ENCODE results near the gene AK1. TPM values are rescaled to one million over a fixed set of nuclear protein-coding genes. Genes with fewer than 3 reads are reported as not detected.

The AK1 gene
- total RNA-seq, 1 donor, result 106 TPM

- Histone ChIP-seq H3K4me3 (ENCODE audit: insufficient read depth, low read length) (no peak overlapping the region), H3K79me2 (ENCODE audit: insufficient read depth, low read length) (peaks cover 26% of the 10 kb centered on the region), H2AFZ (ENCODE audit: low read length) (no peak overlapping the region), H3K4me2 (ENCODE audit: insufficient read depth, low read length) (no peak overlapping the region), H3K27ac (ENCODE audit: low read depth, low read length) (no peak overlapping the region), H3K4me1 (ENCODE audit: insufficient read depth, low read length) (no peaks in the 10 kb centered on the region), H3K9me3 (ENCODE audit: low read depth, low read length) (no peaks in the 10 kb centered on the region), H4K20me1 (ENCODE audit: insufficient read depth, low read length) (peaks cover 7% of the 10 kb centered on the region), H3K27me3 (ENCODE audit: insufficient read depth, low read length) (no peaks in the 10 kb centered on the region), H3K36me3 (ENCODE audit: insufficient read depth, low read length) (peaks cover 82% of the 10 kb centered on the region)
- DNase-seq (ENCODE audit: insufficient read length, low spot score, missing footprints), result peak; percentile 35
- TF ChIP-seq, protein P1, sequence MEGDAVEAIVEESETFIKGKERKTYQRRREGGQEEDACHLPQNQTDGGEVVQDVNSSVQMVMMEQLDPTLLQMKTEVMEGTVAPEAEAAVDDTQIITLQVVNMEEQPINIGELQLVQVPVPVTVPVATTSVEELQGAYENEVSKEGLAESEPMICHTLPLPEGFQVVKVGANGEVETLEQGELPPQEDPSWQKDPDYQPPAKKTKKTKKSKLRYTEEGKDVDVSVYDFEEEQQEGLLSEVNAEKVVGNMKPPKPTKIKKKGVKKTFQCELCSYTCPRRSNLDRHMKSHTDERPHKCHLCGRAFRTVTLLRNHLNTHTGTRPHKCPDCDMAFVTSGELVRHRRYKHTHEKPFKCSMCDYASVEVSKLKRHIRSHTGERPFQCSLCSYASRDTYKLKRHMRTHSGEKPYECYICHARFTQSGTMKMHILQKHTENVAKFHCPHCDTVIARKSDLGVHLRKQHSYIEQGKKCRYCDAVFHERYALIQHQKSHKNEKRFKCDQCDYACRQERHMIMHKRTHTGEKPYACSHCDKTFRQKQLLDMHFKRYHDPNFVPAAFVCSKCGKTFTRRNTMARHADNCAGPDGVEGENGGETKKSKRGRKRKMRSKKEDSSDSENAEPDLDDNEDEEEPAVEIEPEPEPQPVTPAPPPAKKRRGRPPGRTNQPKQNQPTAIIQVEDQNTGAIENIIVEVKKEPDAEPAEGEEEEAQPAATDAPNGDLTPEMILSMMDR (IDR thresholded peaks at IDR 0.05; ENCODE audit: extremely low read depth, low read depth, low read length), result no peak
Measured at GRCh38 chr9:127822108-127822507, 55.4 kb downstream of the AK1 start.

GRCh38 chr9:127818574-127818973 is 58.9 kb downstream of the AK1 start:
- Histone ChIP-seq H3K36me3 (ENCODE audit: insufficient read depth, low read length) (peaks cover 85% of the 10 kb centered on the region), H3K4me1 (ENCODE audit: insufficient read depth, low read length) (no peaks in the 10 kb centered on the region), H3K79me2 (ENCODE audit: insufficient read depth, low read length) (peaks cover 3% of the 10 kb centered on the region), H4K20me1 (ENCODE audit: insufficient read depth, low read length) (peaks cover 16% of the 10 kb centered on the region), H3K4me3 (ENCODE audit: insufficient read depth, low read length) (no peak overlapping the region), H2AFZ (ENCODE audit: low read length) (no peak overlapping the region), H3K4me2 (ENCODE audit: insufficient read depth, low read length) (no peak overlapping the region), H3K9me3 (ENCODE audit: low read depth, low read length) (no peaks in the 10 kb centered on the region), H3K27me3 (ENCODE audit: insufficient read depth, low read length) (no peaks in the 10 kb centered on the region), H3K27ac (ENCODE audit: low read depth, low read length) (no peak overlapping the region)
- peak; percentile 82 for DNase-seq (ENCODE audit: insufficient read length, low spot score, missing footprints)
- TF ChIP-seq, protein P1 (IDR thresholded peaks at IDR 0.05; ENCODE audit: extremely low read depth, low read depth, low read length), result no peak

- peak; percentile 77 for DNase-seq (ENCODE audit: insufficient read length, low spot score, missing footprints)
- Histone ChIP-seq H3K4me2 (ENCODE audit: insufficient read depth, low read length) (no peak overlapping the region), H4K20me1 (ENCODE audit: insufficient read depth, low read length) (peaks cover 16% of the 10 kb centered on the region), H2AFZ (ENCODE audit: low read length) (no peak overlapping the region), H3K4me3 (ENCODE audit: insufficient read depth, low read length) (no peak overlapping the region), H3K36me3 (ENCODE audit: insufficient read depth, low read length) (peaks cover 88% of the 10 kb centered on the region), H3K4me1 (ENCODE audit: insufficient read depth, low read length) (no peaks in the 10 kb centered on the region), H3K27ac (ENCODE audit: low read depth, low read length) (no peak overlapping the region), H3K79me2 (ENCODE audit: insufficient read depth, low read length) (peaks cover 3% of the 10 kb centered on the region), H3K27me3 (ENCODE audit: insufficient read depth, low read length) (no peaks in the 10 kb centered on the region), H3K9me3 (ENCODE audit: low read depth, low read length) (no peaks in the 10 kb centered on the region)
- TF ChIP-seq, protein P1 (IDR thresholded peaks at IDR 0.05; ENCODE audit: extremely low read depth, low read depth, low read length), result no peak
Measured at GRCh38 chr9:127817881-127818434, 59.5 kb downstream of the AK1 start.

DNA sequence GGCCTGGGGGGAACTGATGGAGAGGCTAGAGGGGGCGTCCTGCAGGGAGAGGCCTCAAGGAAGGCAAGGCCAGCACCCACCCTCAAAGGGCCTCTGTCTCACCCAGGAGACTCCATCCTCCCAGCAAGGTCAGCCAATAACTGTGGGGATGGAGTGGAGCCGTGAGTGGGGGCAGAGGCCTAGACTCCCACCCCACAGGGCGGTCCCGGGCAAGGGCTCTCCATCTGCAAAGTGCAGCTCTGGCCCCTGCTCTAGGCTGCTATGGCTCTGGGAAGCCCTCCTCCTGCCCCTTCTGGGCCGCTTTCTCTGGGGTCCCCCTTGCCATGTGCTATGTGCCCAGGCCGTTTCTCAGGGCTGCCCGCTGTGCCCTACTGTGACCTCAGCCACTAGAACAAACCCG is 60.7 kb downstream of the AK1 start:
- no peaks in the 10 kb centered on the region for H3K9me3 ChIP-seq (ENCODE audit: low read depth, low read length)
- H3K36me3 ChIP-seq (ENCODE audit: insufficient read depth, low read length), result peaks cover 87% of the 10 kb centered on the region
- H3K4me2 ChIP-seq (ENCODE audit: insufficient read depth, low read length), result no peak overlapping the region
- no peak overlapping the region for H3K27ac ChIP-seq (ENCODE audit: low read depth, low read length)
- H3K79me2 ChIP-seq (ENCODE audit: insufficient read depth, low read length), result peaks cover 3% of the 10 kb centered on the region
- no peak overlapping the region for H2AFZ ChIP-seq (ENCODE audit: low read length)
- no peaks in the 10 kb centered on the region for H3K4me1 ChIP-seq (ENCODE audit: insufficient read depth, low read length)
- H3K27me3 ChIP-seq (ENCODE audit: insufficient read depth, low read length), result no peaks in the 10 kb centered on the region
- no peak overlapping the region for H3K4me3 ChIP-seq (ENCODE audit: insufficient read depth, low read length)
- H4K20me1 ChIP-seq (ENCODE audit: insufficient read depth, low read length), result peaks cover 16% of the 10 kb centered on the region
- DNase-seq (ENCODE audit: insufficient read length, low spot score, missing footprints), result no peak
- TF ChIP-seq, protein P1 (IDR thresholded peaks at IDR 0.05; ENCODE audit: extremely low read depth, low read depth, low read length), result no peak

Small RNA genes lying within 50 kb of the gene (small RNA-seq; reads per million reads assigned to genes)
- 3.9 reads per million, percentile 83 among the genes with 10 or more reads in this experiment for gene MIR4672
- not detected for gene RF00019
- not detected for gene RNA5SP296

Other genes starting within 250 kb of the AK1 start
- gene CFAP157, start 170.7 kb downstream of the AK1 start, total RNA-seq, result not detected in 2 replicates
- 12.7 and 16.3 TPM in 2 replicates for gene PTRH1, start 162.0 kb downstream of the AK1 start, total RNA-seq
- under 0.01 TPM in 1 of 2 replicates, not detected in the other for gene TTC16, start 161.6 kb downstream of the AK1 start, total RNA-seq
- 3.8 and 4.7 TPM in 2 replicates for gene TOR2A, start 142.4 kb downstream of the AK1 start, total RNA-seq
- gene SH2D3C, start 99.0 kb downstream of the AK1 start, total RNA-seq, result 0.29 and 0.36 TPM in 2 replicates
- gene CDK9, start 91.6 kb downstream of the AK1 start, total RNA-seq, result 54.8 and 56.1 TPM in 2 replicates
- 87.5 and 98.1 TPM in 2 replicates for gene FPGS, start 74.8 kb downstream of the AK1 start, total RNA-seq
- 60.8 and 87.5 TPM in 2 replicates for gene ENG, start 23.0 kb downstream of the AK1 start, total RNA-seq
- 52.7 and 53.2 TPM in 2 replicates for gene ST6GALNAC6, start 21.9 kb upstream of the AK1 start, total RNA-seq
- gene ST6GALNAC4, start 39.4 kb upstream of the AK1 start, total RNA-seq, result 29.5 and 33.7 TPM in 2 replicates
- 2.2 and 3.5 TPM in 2 replicates for gene PIP5KL1, start 53.1 kb upstream of the AK1 start, total RNA-seq
- gene DPM2, start 60.2 kb upstream of the AK1 start, total RNA-seq, result 10.1 and 11.5 TPM in 2 replicates
- 18.0 and 20.6 TPM in 2 replicates for gene EEIG1, start 103.3 kb upstream of the AK1 start, total RNA-seq
- gene NAIF1, start 189.6 kb upstream of the AK1 start, total RNA-seq, result 10.1 and 10.6 TPM in 2 replicates
- gene SLC25A25, start 190.6 kb upstream of the AK1 start, total RNA-seq, result 9.7 and 13.4 TPM in 2 replicates